Astrocyte (in vitro differentiated cells and primary cell): ENCODE results near the gene HMG20B. TPM values are rescaled to one million over a fixed set of nuclear protein-coding genes. Genes with fewer than 3 reads are reported as not detected.

Experiments
- DNase-seq: peaks from one replicate; pipeline ENCODE4 v3.0.0-alpha.2; 2010; ENCODE audit warnings: low read depth
- FAIRE-seq: peaks from 2 replicates; lab custom pipeline; 2011; peaks lifted over from hg19 to GRCh38; lab: Jason Lieb, UNC
- H2AFZ ChIP-seq: 2 replicates; pipeline ENCODE4 v1.6.0; 2012; ENCODE audit warnings: low read depth, low read length, inconsistent platforms
- H3K27ac ChIP-seq: 2 replicates; pipeline ENCODE4 v1.5.1; 2011; ENCODE audit warnings: low read depth, low read length, inconsistent platforms
- H3K27me3 ChIP-seq: 2 replicates; pipeline ENCODE4 v1.6.0; 2011; ENCODE audit warnings: low read length, inconsistent platforms; ENCODE audit not compliant: insufficient read depth
- H3K36me3 ChIP-seq: 2 replicates; pipeline ENCODE4 v1.5.1; 2011; ENCODE audit warnings: low read length, inconsistent platforms; ENCODE audit not compliant: insufficient read depth
- H3K4me1 ChIP-seq: 2 replicates; pipeline ENCODE4 v1.5.1; 2011; ENCODE audit warnings: low read length, inconsistent platforms; ENCODE audit not compliant: insufficient read depth
- H3K4me2 ChIP-seq: 2 replicates; pipeline ENCODE4 v1.6.0; 2012; ENCODE audit warnings: low read length, inconsistent platforms
- H3K4me3 ChIP-seq: 2 replicates; pipeline ENCODE4 v1.5.1; 2011; ENCODE audit warnings: low read depth, mild to moderate bottlenecking, low read length, inconsistent platforms; ENCODE audit not compliant: insufficient read depth
- H3K79me2 ChIP-seq: 2 replicates; pipeline ENCODE4 v1.6.0; 2012; ENCODE audit warnings: mild to moderate bottlenecking, low read length, inconsistent platforms; ENCODE audit not compliant: insufficient read depth
- H3K9ac ChIP-seq: 2 replicates; pipeline ENCODE4 v1.6.0; 2012; ENCODE audit warnings: mild to moderate bottlenecking, low read length, inconsistent platforms
- H3K9me3 ChIP-seq: 2 replicates; pipeline ENCODE4 v1.5.1; 2012; ENCODE audit warnings: low read depth, mild to moderate bottlenecking, low read length, inconsistent platforms; ENCODE audit not compliant: insufficient read depth
- H4K20me1 ChIP-seq: 2 replicates; pipeline ENCODE4 v1.6.0; 2012; ENCODE audit warnings: low read length, inconsistent platforms; ENCODE audit not compliant: insufficient read depth
- H3K27ac Mint-ChIP-seq: one replicate; pipeline ENCODE4 v1.8.0; 2021; ENCODE audit warnings: mild to moderate bottlenecking, mixed read lengths; ENCODE audit not compliant: unreplicated experiment
- H3K27me3 Mint-ChIP-seq: one replicate; pipeline ENCODE4 v1.8.0; 2021; ENCODE audit warnings: low read depth, mixed read lengths; ENCODE audit not compliant: unreplicated experiment
- H3K36me3 Mint-ChIP-seq: one replicate; pipeline ENCODE4 v1.8.0; 2021; ENCODE audit warnings: low read depth, mixed read lengths; ENCODE audit not compliant: unreplicated experiment
- H3K4me1 Mint-ChIP-seq: one replicate; pipeline ENCODE4 v1.8.0; 2021; ENCODE audit warnings: low read depth, mixed read lengths; ENCODE audit not compliant: unreplicated experiment
- H3K4me3 Mint-ChIP-seq: one replicate; pipeline ENCODE4 v1.8.0; 2021; ENCODE audit warnings: mild to moderate bottlenecking, moderate library complexity, mixed read lengths; ENCODE audit not compliant: unreplicated experiment
- H3K9me3 Mint-ChIP-seq: one replicate; pipeline ENCODE4 v1.8.0; 2021; ENCODE audit warnings: mild to moderate bottlenecking, mixed read lengths; ENCODE audit not compliant: unreplicated experiment
- CTCF ChIP-seq: IDR thresholded peaks from 2 replicates; pipeline ENCODE4 v1.5.1; 2011; ENCODE audit warnings: low read depth, mild to moderate bottlenecking, inconsistent platforms, low read length, moderate library complexity; ENCODE audit not compliant: insufficient read depth
- EZH2 ChIP-seq: IDR thresholded peaks from 2 replicates; pipeline ENCODE4 v1.6.1; 2012; ENCODE audit warnings: mild to moderate bottlenecking, low read length, inconsistent platforms; ENCODE audit not compliant: insufficient read depth
- total RNA-seq: library from RNA; stranded (reverse); gene quantifications from 2 replicates; pipeline ENCODE4 v1.2.1, GENCODE V29; 2021

HMG20B gene
- total RNA-seq, 1 donor from 2014 or later: 55.9 TPM

DNA sequence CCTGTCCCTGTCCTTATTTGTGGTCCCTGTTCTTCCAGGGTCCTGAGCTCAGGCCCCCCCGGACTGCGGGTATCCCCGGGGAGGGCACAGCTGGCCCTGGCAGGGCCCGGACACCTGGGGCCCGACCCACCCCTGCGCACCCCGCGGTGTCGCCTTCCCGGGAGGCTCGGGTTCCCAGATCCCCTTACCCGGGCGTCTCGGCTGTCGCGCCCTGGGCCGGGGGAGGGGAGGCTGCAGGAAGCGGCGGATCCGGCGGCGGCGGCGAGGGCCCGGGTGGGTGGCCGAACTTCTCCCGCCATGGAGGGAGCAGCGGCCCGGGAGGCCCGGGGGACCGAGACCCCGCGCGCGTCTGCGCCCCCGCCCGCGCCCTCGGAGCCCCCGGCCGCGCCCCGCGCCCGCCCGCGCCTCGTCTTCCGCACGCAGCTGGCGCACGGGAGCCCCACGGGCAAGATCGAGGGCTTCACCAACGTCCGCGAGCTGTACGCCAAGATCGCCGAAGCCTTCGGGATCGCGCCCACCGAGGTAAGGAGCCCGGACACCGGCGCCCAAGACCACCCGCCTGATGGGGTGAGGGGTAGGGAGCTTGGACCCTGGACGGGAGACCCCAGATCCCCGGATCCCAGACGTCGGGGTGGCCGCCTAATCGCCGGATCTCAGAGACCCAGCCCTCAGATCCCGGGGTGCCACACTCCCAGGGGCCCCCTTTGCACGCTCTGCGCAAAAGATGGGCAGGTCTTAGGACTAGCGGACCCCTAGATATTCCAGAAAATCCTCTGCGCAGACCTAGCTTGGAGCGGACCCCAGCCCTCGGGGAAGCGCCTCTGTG is 12.8 kb downstream of the HMG20B start, which contains the start of gene GIPC3:
TSS of gene GIPC3 (plus strand) at position 178 of the 826 bp plus-strand sequence. CDS start at position 298, 120 bp downstream.
- Histone ChIP-seq H3K27ac (no peak within 1 kb of the TSS), H4K20me1 (no peaks in the 10 kb centered on the region), H3K4me3 (peak within 1 kb of the TSS; percentile 19), H3K4me2 (peak within 1 kb of the TSS; percentile 70), H3K79me2 (no peaks in the 10 kb centered on the region), H3K4me1 (peaks cover 7% of the 10 kb centered on the region), H3K36me3 (no peaks in the 10 kb centered on the region), H3K9ac (no peak within 1 kb of the TSS), H2AFZ (peak within 1 kb of the TSS; percentile 52), H3K9me3 (no peaks in the 10 kb centered on the region), H3K27me3 (peaks cover 3% of the 10 kb centered on the region)
- no peak within 1 kb of the TSS for H3K27ac Mint-ChIP-seq
- TF ChIP-seq EZH2: peak; percentile 68
- no peak for TF ChIP-seq CTCF
- H3K4me3 Mint-ChIP-seq: no peak within 1 kb of the TSS
- H3K27me3 Mint-ChIP-seq: peaks cover 15% of the 10 kb centered on the region
- FAIRE-seq (no peak), DNase-seq (no peak)
- peaks cover 3% of the 10 kb centered on the region for H3K36me3 Mint-ChIP-seq
- H3K4me1 Mint-ChIP-seq: peaks cover 3% of the 10 kb centered on the region
- no peaks in the 10 kb centered on the region for H3K9me3 Mint-ChIP-seq

DNA sequence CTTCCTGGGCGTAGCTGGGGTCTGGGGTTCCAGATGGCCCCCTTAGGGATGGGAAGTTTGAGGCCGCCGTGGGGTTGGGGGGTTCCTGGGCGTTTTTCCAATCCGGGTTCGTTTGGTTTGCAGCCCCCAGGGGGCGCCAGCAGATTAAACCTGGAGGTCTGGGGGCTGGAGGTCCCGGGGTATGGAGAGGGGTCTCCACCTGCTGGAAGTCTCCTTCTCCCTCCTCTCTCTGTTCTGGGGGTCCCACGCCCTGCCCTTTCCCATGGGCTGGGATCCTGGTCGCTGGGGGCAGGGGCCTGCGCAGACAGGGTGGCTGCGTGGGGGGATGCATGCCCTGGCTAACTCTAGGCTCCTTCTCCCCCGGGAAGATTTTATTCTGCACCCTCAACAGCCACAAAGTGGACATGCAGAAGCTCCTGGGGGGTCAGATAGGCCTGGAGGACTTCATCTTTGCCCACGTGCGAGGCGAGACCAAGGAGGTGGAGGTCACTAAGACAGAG is 13.4 kb downstream of the HMG20B start:
- Histone ChIP-seq H3K4me3 (peak overlapping the region; percentile 19), H2AFZ (peak overlapping the region; percentile 52)
- FAIRE-seq: no peak

More for the DNA sequence above, 13.4 kb downstream of the HMG20B start:
- H3K27me3 ChIP-seq: peaks cover 3% of the 10 kb centered on the region
- no peaks in the 10 kb centered on the region for H3K9me3 Mint-ChIP-seq
- TF ChIP-seq EZH2: no peak
- TF ChIP-seq CTCF: peak; percentile 29
- no peak for DNase-seq
- peaks cover 3% of the 10 kb centered on the region for H3K4me1 ChIP-seq
- H3K27ac Mint-ChIP-seq: no peak overlapping the region
- no peaks in the 10 kb centered on the region for H3K9me3 ChIP-seq
- H3K27me3 Mint-ChIP-seq: peaks cover 19% of the 10 kb centered on the region
- no peak overlapping the region for H3K27ac ChIP-seq
- H3K4me1 Mint-ChIP-seq: no peaks in the 10 kb centered on the region
- H3K4me2 ChIP-seq: peak overlapping the region; percentile 70
- H4K20me1 ChIP-seq: no peaks in the 10 kb centered on the region
- H3K9ac ChIP-seq: no peak overlapping the region
- peaks cover 3% of the 10 kb centered on the region for H3K36me3 Mint-ChIP-seq
- no peak overlapping the region for H3K4me3 Mint-ChIP-seq
- H3K36me3 ChIP-seq: no peaks in the 10 kb centered on the region
- H3K79me2 ChIP-seq: no peaks in the 10 kb centered on the region
